PC-3 (cell line): ENCODE data around the gene ALG12. TPM values are rescaled to one million over a fixed set of nuclear protein-coding genes. Genes with fewer than 3 reads are reported as not detected.
A peak's percentile ranks its signal among the peaks of the same experiment; 100 is the strongest.

Source experiments
- ATAC-seq: fragments of 200-7000 bp; cut with Tn5 transposase; 2 replicates; pipeline ENCODE4 v1.9.1; 2020; ENCODE audit warnings: mild to moderate bottlenecking, moderate library complexity
- BruUV-seq: library from RNA; stranded (reverse); fragments of 400-500 nt; replicated peaks from 2 replicates; lab custom pipeline; 2021; lab: Mats Ljungman, UMichigan
- CTCF ChIA-PET: fragments of 300-600 bp; sonication (Branson Sonifier 250); formaldehyde crosslinking; loops from one replicate; lab custom pipeline; 2022; ENCODE audit warnings: antibody characterized with exemption; lab: Charles Lee
- POLR2A ChIA-PET: fragments of 300-600 bp; sonication (Branson Sonifier 250); formaldehyde crosslinking; loops from one replicate; lab custom pipeline; 2022; ENCODE audit warnings: antibody characterized with exemption; ENCODE audit not compliant: unreplicated experiment; lab: Charles Lee
- DNase-seq: peaks from one replicate; pipeline ENCODE4 v3.0.0-alpha.2; 2015
- H2AFZ ChIP-seq: fragments of 300-600 bp; sonication (generic); 2 replicates; pipeline ENCODE4 v1.6.0; 2016; ENCODE audit warnings: antibody characterized with exemption, low read length
- H3F3A ChIP-seq: fragments of 300-600 bp; sonication (generic); one replicate; pipeline ENCODE4 v1.6.0; 2017; ENCODE audit warnings: antibody characterized with exemption, low read length, control low read depth, mild to moderate bottlenecking; ENCODE audit not compliant: unreplicated experiment
- H3K27ac ChIP-seq: fragments of 300-600 bp; sonication (generic); 2 replicates; pipeline ENCODE4 v1.5.1; 2016; ENCODE audit warnings: mild to moderate bottlenecking, low read length
- H3K27me3 ChIP-seq: fragments of 300-600 bp; sonication (generic); 2 replicates; pipeline ENCODE4 v1.6.1; 2016; ENCODE audit warnings: low read length, mixed read lengths
- H3K36me3 ChIP-seq: fragments of 300-600 bp; sonication (generic); 2 replicates; pipeline ENCODE4 v1.6.1; 2016; ENCODE audit warnings: low read depth, mixed run types, low read length, mixed read lengths
- H3K4me1 ChIP-seq: fragments of 300-600 bp; sonication (generic); 2 replicates; pipeline ENCODE4 v1.5.1; 2016; ENCODE audit warnings: low read length; ENCODE audit not compliant: insufficient read depth
- H3K4me2 ChIP-seq: fragments of 300-600 bp; sonication (generic); 2 replicates; pipeline ENCODE4 v1.6.0; 2016; ENCODE audit warnings: low read length
- H3K4me3 ChIP-seq: fragments of 300-600 bp; sonication (generic); 2 replicates; pipeline ENCODE4 v1.5.1; 2016; ENCODE audit warnings: mild to moderate bottlenecking, low read length, mixed read lengths
- H3K79me2 ChIP-seq: fragments of 300-600 bp; sonication (generic); 2 replicates; pipeline ENCODE4 v1.6.1; 2017; ENCODE audit warnings: low read length, mixed read lengths
- H3K9ac ChIP-seq: fragments of 300-600 bp; sonication (generic); 2 replicates; pipeline ENCODE4 v1.6.0; 2016; ENCODE audit warnings: mild to moderate bottlenecking, low read length
- H3K9me2 ChIP-seq: fragments of 300-600 bp; sonication (generic); replicated peaks from 2 replicates; pipeline ENCODE4 v1.6.1; 2016; ENCODE audit warnings: mixed run types, low read length, mixed read lengths
- H3K9me3 ChIP-seq: fragments of 300-600 bp; sonication (generic); 2 replicates; pipeline ENCODE4 v1.6.1; 2016; ENCODE audit warnings: low read length, mixed read lengths
- H4K20me1 ChIP-seq: fragments of 300-600 bp; sonication (generic); 2 replicates; pipeline ENCODE4 v1.6.1; 2016; ENCODE audit warnings: low read length, mixed read lengths
- CTCF ChIP-seq: fragments of 300-600 bp; sonication (generic); conservative IDR thresholded peaks from 2 replicates; pipeline ENCODE4 v1.5.1; 2017; ENCODE audit warnings: antibody characterized with exemption, low read depth, mild to moderate bottlenecking, low read length
- EZH2 ChIP-seq: fragments of 300-600 bp; sonication (generic); IDR thresholded peaks from one replicate; pipeline ENCODE4 v1.6.1; 2017; ENCODE audit warnings: antibody characterized with exemption, mild to moderate bottlenecking, low read length; ENCODE audit not compliant: unreplicated experiment
- EZH2phosphoT487 ChIP-seq: fragments of 300-600 bp; sonication (generic); IDR thresholded peaks from 2 replicates; pipeline ENCODE4 v1.6.1; 2018; ENCODE audit warnings: mild to moderate bottlenecking, antibody characterized with exemption, low read length, borderline replicate concordance
- intact Hi-C: fragments of 100-400 bp; cut with micrococcal nuclease; formaldehyde crosslinking; loops from 2 replicates; pipeline ENCODE4 v1.9.0; 2023
- total RNA-seq: library from RNA; depleted of rRNA; stranded (reverse); fragments of >200 nt; gene quantifications from 2 replicates; pipeline ENCODE4 v1.2.3, GENCODE V29; 2014

ALG12 gene
- total RNA-seq, 1 experiment from 2014 or later: 12.1 TPM

GRCh38 chr22:49858827-49859226 lies 59.4 kb downstream of the ALG12 start:
- ChIA-PET POLR2A (no interaction called here), CTCF (no interaction called here)
- no TSS peak for BruUV-seq
- ATAC-seq: no peak
- Histone ChIP-seq H3K4me3 (no peak overlapping the region), H4K20me1 (peaks cover 30% of the 10 kb centered on the region), H3K9me3 (no peaks in the 10 kb centered on the region), H3K27ac (no peak overlapping the region), H3K4me2 (no peak overlapping the region), H2AFZ (no peak overlapping the region), H3K27me3 (no peaks in the 10 kb centered on the region), H3K79me2 (peaks cover 95% of the 10 kb centered on the region), H3F3A (no peaks in the 10 kb centered on the region), H3K36me3 (no peaks in the 10 kb centered on the region; the same call in 1 of the 2 replicates), H3K4me1 (peaks cover 11% of the 10 kb centered on the region; the same call in 1 of the 2 replicates), H3K9me2 (no peaks in the 10 kb centered on the region), H3K9ac (no peak overlapping the region)
- intact Hi-C loops: no loop called here
- DNase-seq: no peak
- TF ChIP-seq CTCF (no peak), EZH2 (no peak), EZH2phosphoT487 (no peak)

- H3K4me3 ChIP-seq: no peak overlapping the region
- no peaks in the 10 kb centered on the region; the same call in 1 of the 2 replicates for H3K36me3 ChIP-seq
- TF ChIP-seq EZH2: no peak
- TF ChIP-seq EZH2phosphoT487: no peak
- no peak for TF ChIP-seq CTCF
- H3K27me3 ChIP-seq: no peaks in the 10 kb centered on the region
- H3K4me1 ChIP-seq: peaks cover 11% of the 10 kb centered on the region; the same call in 1 of the 2 replicates
- BruUV-seq: no TSS peak
- ChIA-PET POLR2A (no interaction called here), CTCF (no interaction called here)
- ATAC-seq (no peak), DNase-seq (no peak)
- H3K9ac ChIP-seq: no peak overlapping the region
- H3K27ac ChIP-seq: no peak overlapping the region
- H3K9me2 ChIP-seq: no peaks in the 10 kb centered on the region
- H4K20me1 ChIP-seq: peaks cover 28% of the 10 kb centered on the region
- no peaks in the 10 kb centered on the region for H3F3A ChIP-seq
- intact Hi-C loops: no loop called here
- H3K4me2 ChIP-seq: no peak overlapping the region
- peaks cover 79% of the 10 kb centered on the region for H3K79me2 ChIP-seq
- H2AFZ ChIP-seq: no peak overlapping the region
- H3K9me3 ChIP-seq: no peaks in the 10 kb centered on the region
Measured at GRCh38 chr22:49856766-49857618, 61.2 kb downstream of the ALG12 start.

- ATAC-seq (no peak), DNase-seq (no peak)
- POLR2A ChIA-PET: no interaction called here
- CTCF ChIA-PET: no interaction called here
- TF ChIP-seq CTCF: no peak
- no peak for TF ChIP-seq EZH2
- no peak for TF ChIP-seq EZH2phosphoT487
- Histone ChIP-seq H3K27ac (no peak overlapping the region), H3K27me3 (no peaks in the 10 kb centered on the region), H3K4me3 (no peak overlapping the region), H3K79me2 (peaks cover 72% of the 10 kb centered on the region), H3K36me3 (no peaks in the 10 kb centered on the region; the same call in 1 of the 2 replicates), H3F3A (no peaks in the 10 kb centered on the region), H3K9me3 (no peaks in the 10 kb centered on the region), H3K9ac (no peak overlapping the region; the same call in 1 of the 2 replicates), H4K20me1 (peaks cover 23% of the 10 kb centered on the region), H2AFZ (no peak overlapping the region), H3K4me1 (peaks cover 11% of the 10 kb centered on the region; the same call in 1 of the 2 replicates), H3K4me2 (peak overlapping the region; percentile 79; the same call in 1 of the 2 replicates), H3K9me2 (no peaks in the 10 kb centered on the region)
- intact Hi-C loops: no loop called here
- no TSS peak for BruUV-seq
Measured at GRCh38 chr22:49856343-49856742, 61.9 kb downstream of the ALG12 start.
